ENCODE results near the gene IL20. TPM values are rescaled to one million over a fixed set of nuclear protein-coding genes. Genes with fewer than 3 reads are reported as not detected.

IL20 gene
- not detected in 2 replicates for polyA plus RNA-seq
- polyA minus RNA-seq: not detected in 2 replicates

- Histone ChIP-seq H3K36me3 (ENCODE audit: insufficient read depth, low read length) (no peaks in the 10 kb centered on the region), H3K27me3 (ENCODE audit: insufficient read depth, low read depth, low read length) (no peaks in the 10 kb centered on the region), H3K9ac (ENCODE audit: low read length) (no peak within 1 kb of the TSS), H3K4me2 (ENCODE audit: low read length) (no peak within 1 kb of the TSS), H3K27ac (ENCODE audit: low read length) (no peak within 1 kb of the TSS), H3K79me2 (replicated peaks; ENCODE audit: insufficient read depth, low read length) (no peaks in the 10 kb centered on the region), H2AFZ (ENCODE audit: low read depth, low read length) (no peak within 1 kb of the TSS), H3K9me2 (ENCODE audit: insufficient read depth, low read length) (no peaks in the 10 kb centered on the region), H3K4me3 (ENCODE audit: low read length) (no peak within 1 kb of the TSS), H4K20me1 (ENCODE audit: insufficient read depth) (no peaks in the 10 kb centered on the region), H3F3A (ENCODE audit: insufficient read depth, low read length, poor library complexity, severe bottlenecking) (no peaks in the 10 kb centered on the region), H3K9me3 (ENCODE audit: low read length) (no peaks in the 10 kb centered on the region)
- TF ChIP-seq CTCF (IDR thresholded peaks at IDR 0.05; ENCODE audit: poor library complexity, severe bottlenecking) (peak; percentile 26), MXI1 (conservative IDR thresholded peaks at IDR 0.05; ENCODE audit: poor library complexity, severe bottlenecking) (no peak)
Observed at GRCh38 chr1:206864939-206865671, at the start of gene IL20. Gene IL20, plus strand, starts transcription at chr1:206865623. Its CDS starts 230 bp downstream, at chr1:206865853.

- H3K79me2 ChIP-seq (replicated peaks; ENCODE audit: insufficient read depth, low read length): no peaks in the 10 kb centered on the region
- TF ChIP-seq CTCF (IDR thresholded peaks at IDR 0.05; ENCODE audit: poor library complexity, severe bottlenecking) (no peak), MXI1 (conservative IDR thresholded peaks at IDR 0.05; ENCODE audit: poor library complexity, severe bottlenecking) (no peak), RAD21 (conservative IDR thresholded peaks at IDR 0.05) (no peak), EP300 (conservative IDR thresholded peaks at IDR 0.05; ENCODE audit: poor library complexity, severe bottlenecking) (no peak), SMC3 (conservative IDR thresholded peaks at IDR 0.05; ENCODE audit: poor library complexity) (no peak), REST (IDR thresholded peaks at IDR 0.05; ENCODE audit: borderline replicate concordance) (no peak), TAF1 (IDR thresholded peaks at IDR 0.05; ENCODE audit: low read depth) (no peak), POLR2AphosphoS5 (IDR thresholded peaks at IDR 0.05) (no peak), EZH2 (IDR thresholded peaks at IDR 0.05; ENCODE audit: borderline replicate concordance, insufficient read depth, low read length, poor library complexity, severe bottlenecking) (no peak)
- H3K4me3 ChIP-seq (ENCODE audit: low read length): no peak overlapping the region
- H3F3A ChIP-seq (ENCODE audit: insufficient read depth, low read length, poor library complexity, severe bottlenecking): no peaks in the 10 kb centered on the region
- H3K9ac ChIP-seq (ENCODE audit: low read length): no peak overlapping the region
- H3K9me3 ChIP-seq (ENCODE audit: low read length): no peaks in the 10 kb centered on the region
- no peak overlapping the region for H3K27ac ChIP-seq (ENCODE audit: low read length)
- H3K36me3 ChIP-seq (ENCODE audit: insufficient read depth, low read length): no peaks in the 10 kb centered on the region
- no peaks in the 10 kb centered on the region for H3K27me3 ChIP-seq (ENCODE audit: insufficient read depth, low read depth, low read length)
- H4K20me1 ChIP-seq (ENCODE audit: insufficient read depth): no peaks in the 10 kb centered on the region
- no peak overlapping the region for H3K4me2 ChIP-seq (ENCODE audit: low read length)
- H3K9me2 ChIP-seq (ENCODE audit: insufficient read depth, low read length): no peaks in the 10 kb centered on the region
- no peak overlapping the region for H2AFZ ChIP-seq (ENCODE audit: low read depth, low read length)
Observed at GRCh38 chr1:206816390-206817287, 48.8 kb upstream of the IL20 start.
